ENCODE results near the gene TM2D1.

Gene TM2D1

GRCh38 chr1:61644303-61644702, 80.6 kb downstream of the TM2D1 start:
- no peak for DNase-seq (ENCODE audit: low read depth in 3 of 3)

GRCh38 chr1:61642475-61643232, 82.3 kb downstream of the TM2D1 start:
- no peak for DNase-seq (ENCODE audit: low read depth in 3 of 3)

- peak; percentile 7 to 48 (median 29) for DNase-seq (ENCODE audit: low read depth in 3 of 3)
Observed at GRCh38 chr1:61641578-61642336, 83.2 kb downstream of the TM2D1 start.

- no peak for DNase-seq (ENCODE audit: low read depth in 3 of 3)
Observed at GRCh38 chr1:61640531-61641530, 84.1 kb downstream of the TM2D1 start.

GRCh38 chr1:61639608-61640336, 85.2 kb downstream of the TM2D1 start:
- no peak for DNase-seq (ENCODE audit: low read depth in 3 of 3)

GRCh38 chr1:61638911-61639605, 85.9 kb downstream of the TM2D1 start:
- no peak for DNase-seq (ENCODE audit: low read depth in 3 of 3)

- no peak for DNase-seq (ENCODE audit: low read depth in 3 of 3)
Observed at GRCh38 chr1:61638296-61638695, 86.6 kb downstream of the TM2D1 start.

GRCh38 chr1:61637470-61637869, 87.5 kb downstream of the TM2D1 start:
- no peak for DNase-seq (ENCODE audit: low read depth in 3 of 3)

- DNase-seq (ENCODE audit: low read depth in 3 of 3), result no peak
Observed at GRCh38 chr1:61636814-61637213, 88.1 kb downstream of the TM2D1 start.

- DNase-seq (ENCODE audit: low read depth in 3 of 3), result no peak
Observed at GRCh38 chr1:61636376-61636775, 88.6 kb downstream of the TM2D1 start.

GRCh38 chr1:61635557-61635956, 89.4 kb downstream of the TM2D1 start:
- DNase-seq (ENCODE audit: low read depth in 3 of 3), result no peak

GRCh38 chr1:61631436-61631835, 93.5 kb downstream of the TM2D1 start:
- no peak for DNase-seq (ENCODE audit: low read depth in 3 of 3)

Measured in stimulated activated CD4-positive, alpha-beta T cell treated with anti-CD3 and anti-CD28 coated beads, TNF-alpha, amount 100 ng/mL, for 4 hours (primary cell).